ENCODE measurements around the gene ACACB.
A peak's percentile ranks its signal among the peaks of the same experiment; 100 is the strongest.

ACACB gene

DNA sequence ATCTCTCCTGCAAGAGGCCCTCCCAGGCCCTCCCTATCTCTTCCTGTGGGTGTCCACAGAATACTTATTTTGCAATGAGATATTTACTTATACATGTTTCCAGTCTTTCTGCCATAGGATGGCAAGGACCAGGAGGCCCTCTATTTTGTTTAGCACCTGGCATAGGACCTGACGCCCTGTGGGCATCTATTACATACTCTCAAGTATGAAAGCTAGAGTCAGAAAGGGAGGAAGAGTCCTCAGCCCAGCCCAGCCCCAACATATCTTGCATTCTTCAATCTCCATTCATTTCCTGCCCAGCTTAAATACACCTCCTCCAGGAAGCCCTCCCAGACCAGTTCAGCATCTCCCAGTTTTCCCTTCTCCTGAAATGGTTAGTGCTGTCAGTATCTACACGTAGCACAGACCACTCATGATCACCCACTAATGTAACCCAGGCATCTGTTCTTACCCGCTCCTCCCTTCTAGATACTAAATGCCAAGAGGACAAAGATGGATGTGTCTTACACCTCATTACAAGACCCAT lies 185.3 kb downstream of the ACACB start:
- DNase-seq: no peak

GRCh38 chr12:109302358-109302757 lies 186.0 kb downstream of the ACACB start:
- DNase-seq: no peak
- no peaks in the 10 kb centered on the region for H3K36me3 ChIP-seq (ENCODE audit: control insufficient read depth, insufficient read depth, low read length)
- H3K27me3 ChIP-seq (replicated peaks; ENCODE audit: control insufficient read depth, insufficient read depth, low read length, poor library complexity, severe bottlenecking): peaks cover 12% of the 10 kb centered on the region
- H3K27ac ChIP-seq (ENCODE audit: insufficient read depth, low read length, poor library complexity, severe bottlenecking): no peak overlapping the region
- H3K9me3 ChIP-seq (ENCODE audit: control insufficient read depth, low read length): no peaks in the 10 kb centered on the region
- H3K4me1 ChIP-seq (ENCODE audit: control insufficient read depth, insufficient read depth, low read length, poor library complexity, severe bottlenecking): no peaks in the 10 kb centered on the region
- no peak overlapping the region for H3K4me3 ChIP-seq (ENCODE audit: insufficient read depth, low read depth, low read length, poor library complexity, severe bottlenecking)

More for the DNA sequence above, 185.3 kb downstream of the ACACB start:
- Histone ChIP-seq H3K27ac (ENCODE audit: insufficient read depth, low read length, poor library complexity, severe bottlenecking) (no peak overlapping the region), H3K27me3 (replicated peaks; ENCODE audit: control insufficient read depth, insufficient read depth, low read length, poor library complexity, severe bottlenecking) (peaks cover 7% of the 10 kb centered on the region), H3K4me3 (ENCODE audit: insufficient read depth, low read depth, low read length, poor library complexity, severe bottlenecking) (no peak overlapping the region), H3K9me3 (ENCODE audit: control insufficient read depth, low read length) (no peaks in the 10 kb centered on the region), H3K4me1 (ENCODE audit: control insufficient read depth, insufficient read depth, low read length, poor library complexity, severe bottlenecking) (no peaks in the 10 kb centered on the region), H3K36me3 (ENCODE audit: control insufficient read depth, insufficient read depth, low read length) (no peaks in the 10 kb centered on the region)

DNA sequence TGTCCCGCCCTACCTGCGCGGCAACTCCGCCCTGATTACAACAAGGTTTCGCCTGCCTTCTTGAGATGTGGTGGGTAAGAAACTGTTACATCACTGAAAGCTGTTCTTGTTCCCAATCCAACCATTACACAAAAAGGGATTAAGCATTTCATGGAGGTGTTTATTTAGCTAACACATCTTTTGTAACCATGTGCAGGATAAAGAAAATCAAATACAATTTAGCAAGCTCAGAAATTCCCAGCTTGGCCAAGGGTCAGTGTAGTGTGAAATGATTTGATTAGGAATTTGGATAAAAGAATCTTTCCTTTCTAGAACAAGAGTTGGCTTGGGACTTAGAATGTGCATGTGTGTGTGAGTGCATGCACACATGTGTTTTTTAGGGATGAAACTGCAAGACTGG lies 186.4 kb downstream of the ACACB start:
- no peak overlapping the region for H3K4me3 ChIP-seq (ENCODE audit: insufficient read depth, low read depth, low read length, poor library complexity, severe bottlenecking)
- no peak overlapping the region for H3K27ac ChIP-seq (ENCODE audit: insufficient read depth, low read length, poor library complexity, severe bottlenecking)
- no peaks in the 10 kb centered on the region for H3K36me3 ChIP-seq (ENCODE audit: control insufficient read depth, insufficient read depth, low read length)
- H3K9me3 ChIP-seq (ENCODE audit: control insufficient read depth, low read length): no peaks in the 10 kb centered on the region
- DNase-seq: no peak
- H3K4me1 ChIP-seq (ENCODE audit: control insufficient read depth, insufficient read depth, low read length, poor library complexity, severe bottlenecking): no peaks in the 10 kb centered on the region
- H3K27me3 ChIP-seq (replicated peaks; ENCODE audit: control insufficient read depth, insufficient read depth, low read length, poor library complexity, severe bottlenecking): peaks cover 12% of the 10 kb centered on the region

DNA sequence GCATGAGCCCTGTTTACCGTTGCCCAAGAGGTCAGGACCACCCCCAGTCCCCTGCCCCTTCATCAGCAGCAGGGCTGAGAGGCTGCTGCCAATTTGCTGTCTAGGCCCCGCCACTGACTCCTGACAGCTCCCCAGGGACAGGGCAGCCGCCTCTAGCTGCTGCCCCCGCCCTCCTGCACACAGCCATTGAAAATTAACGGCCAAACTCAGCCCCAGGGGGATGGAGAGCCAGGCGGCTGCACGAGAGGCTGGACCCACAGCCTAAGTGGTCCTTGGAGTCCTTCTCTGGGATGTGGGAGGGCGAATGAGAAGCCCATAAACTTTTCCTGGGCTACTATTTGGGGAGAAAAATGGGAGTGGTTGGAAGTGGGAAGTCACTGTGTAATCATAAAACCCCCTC lies 188.1 kb downstream of the ACACB start:
- H3K36me3 ChIP-seq (ENCODE audit: control insufficient read depth, insufficient read depth, low read length): no peaks in the 10 kb centered on the region

DNA sequence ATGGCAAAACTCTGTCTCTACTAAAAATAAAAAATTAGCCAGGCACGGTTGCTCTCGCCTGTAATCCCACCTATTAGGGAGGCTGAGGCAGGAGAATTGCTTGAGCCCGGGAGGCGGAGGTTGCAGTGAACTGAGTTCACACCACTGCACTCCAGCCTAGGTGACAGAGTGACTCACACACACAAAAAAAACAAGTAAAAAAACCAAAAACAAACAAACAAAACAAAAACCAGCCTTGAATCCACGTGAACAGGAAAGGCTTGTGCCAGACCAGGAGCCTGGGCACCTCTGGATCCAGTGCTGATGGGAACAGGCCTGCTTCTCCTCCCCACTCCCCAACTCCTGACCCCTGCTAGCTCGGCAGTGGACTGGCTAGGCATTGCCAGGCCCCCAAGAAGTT lies 189.2 kb downstream of the ACACB start:
- Histone ChIP-seq H3K4me1 (ENCODE audit: control insufficient read depth, insufficient read depth, low read length, poor library complexity, severe bottlenecking) (peaks cover 5% of the 10 kb centered on the region), H3K27me3 (replicated peaks; ENCODE audit: control insufficient read depth, insufficient read depth, low read length, poor library complexity, severe bottlenecking) (peaks cover 17% of the 10 kb centered on the region), H3K36me3 (ENCODE audit: control insufficient read depth, insufficient read depth, low read length) (no peaks in the 10 kb centered on the region), H3K9me3 (ENCODE audit: control insufficient read depth, low read length) (no peaks in the 10 kb centered on the region), H3K4me3 (ENCODE audit: insufficient read depth, low read depth, low read length, poor library complexity, severe bottlenecking) (no peak overlapping the region), H3K27ac (ENCODE audit: insufficient read depth, low read length, poor library complexity, severe bottlenecking) (no peak overlapping the region)
- no peak for DNase-seq

More for the DNA sequence above, 188.1 kb downstream of the ACACB start:
- peaks cover 5% of the 10 kb centered on the region for H3K4me1 ChIP-seq (ENCODE audit: control insufficient read depth, insufficient read depth, low read length, poor library complexity, severe bottlenecking)
- no peaks in the 10 kb centered on the region for H3K9me3 ChIP-seq (ENCODE audit: control insufficient read depth, low read length)
- H3K27ac ChIP-seq (ENCODE audit: insufficient read depth, low read length, poor library complexity, severe bottlenecking): no peak overlapping the region
- no peak for DNase-seq
- H3K27me3 ChIP-seq (replicated peaks; ENCODE audit: control insufficient read depth, insufficient read depth, low read length, poor library complexity, severe bottlenecking): peaks cover 17% of the 10 kb centered on the region
- H3K4me3 ChIP-seq (ENCODE audit: insufficient read depth, low read depth, low read length, poor library complexity, severe bottlenecking): no peak overlapping the region

- H3K9me3 ChIP-seq (ENCODE audit: control insufficient read depth, low read length): no peaks in the 10 kb centered on the region
- H3K4me1 ChIP-seq (ENCODE audit: control insufficient read depth, insufficient read depth, low read length, poor library complexity, severe bottlenecking): peaks cover 5% of the 10 kb centered on the region
- no peak overlapping the region for H3K4me3 ChIP-seq (ENCODE audit: insufficient read depth, low read depth, low read length, poor library complexity, severe bottlenecking)
- H3K27me3 ChIP-seq (replicated peaks; ENCODE audit: control insufficient read depth, insufficient read depth, low read length, poor library complexity, severe bottlenecking): peaks cover 17% of the 10 kb centered on the region
- no peak overlapping the region for H3K27ac ChIP-seq (ENCODE audit: insufficient read depth, low read length, poor library complexity, severe bottlenecking)
- no peaks in the 10 kb centered on the region for H3K36me3 ChIP-seq (ENCODE audit: control insufficient read depth, insufficient read depth, low read length)
- no peak for DNase-seq
These were observed 190.7 kb downstream of the ACACB start for GRCh38 chr12:109307051-109307450.

DNA sequence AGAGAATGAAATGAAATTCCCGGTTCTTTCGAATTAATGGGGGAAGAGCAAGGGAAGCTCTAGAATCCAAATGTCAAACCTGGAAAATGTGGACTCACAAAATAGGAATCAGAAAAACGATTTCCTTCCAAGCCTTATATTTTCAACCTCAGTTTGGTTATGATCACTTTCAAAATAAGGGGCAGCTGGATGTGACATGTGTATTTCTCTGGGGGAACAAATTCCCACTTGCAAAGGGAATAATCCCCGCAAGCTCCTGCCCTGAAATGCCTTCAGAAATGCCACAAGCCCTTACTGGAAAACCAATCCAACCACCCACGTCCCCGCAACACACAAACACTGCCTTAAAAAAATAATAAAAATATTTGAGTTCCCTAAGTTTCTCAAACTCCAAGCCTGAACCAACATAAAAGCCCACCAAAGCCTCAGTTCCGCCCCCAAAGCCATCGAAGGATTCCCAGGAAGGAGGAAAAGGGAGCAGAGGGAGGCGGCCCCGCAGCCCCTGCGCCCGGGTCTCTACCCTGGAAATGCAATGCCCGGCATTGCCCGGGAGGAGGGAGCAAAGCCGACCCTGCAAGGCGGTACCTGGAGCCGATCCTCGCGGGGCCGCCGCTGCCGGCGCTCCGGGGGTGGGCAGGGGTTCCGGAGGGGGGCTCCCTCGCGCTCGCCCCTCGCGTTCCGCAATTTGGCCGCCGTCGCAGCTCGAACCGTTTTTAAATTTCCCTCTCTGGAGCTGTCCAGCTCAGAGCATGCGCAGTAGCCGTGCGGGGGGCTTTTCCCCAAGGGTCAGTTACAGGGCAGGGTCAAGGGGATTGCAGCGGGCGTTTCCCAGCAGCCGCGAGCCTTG lies 192.4 kb downstream of the ACACB start, which contains the start of gene FOXN4:
TSS of gene FOXN4 (minus strand) at position 751 of the 847 bp plus-strand sequence. CDS start 963 bp downstream, outside the sequence.
- no peak within 1 kb of the TSS for H3K27ac ChIP-seq (ENCODE audit: insufficient read depth, low read length, poor library complexity, severe bottlenecking)
- DNase-seq: no peak
- peaks cover 5% of the 10 kb centered on the region for H3K4me1 ChIP-seq (ENCODE audit: control insufficient read depth, insufficient read depth, low read length, poor library complexity, severe bottlenecking)
- H3K4me3 ChIP-seq (ENCODE audit: insufficient read depth, low read depth, low read length, poor library complexity, severe bottlenecking): peak within 1 kb of the TSS; percentile 45
- no peaks in the 10 kb centered on the region for H3K9me3 ChIP-seq (ENCODE audit: control insufficient read depth, low read length)
- H3K36me3 ChIP-seq (ENCODE audit: control insufficient read depth, insufficient read depth, low read length): no peaks in the 10 kb centered on the region
- H3K27me3 ChIP-seq (replicated peaks; ENCODE audit: control insufficient read depth, insufficient read depth, low read length, poor library complexity, severe bottlenecking): peaks cover 17% of the 10 kb centered on the region

DNA sequence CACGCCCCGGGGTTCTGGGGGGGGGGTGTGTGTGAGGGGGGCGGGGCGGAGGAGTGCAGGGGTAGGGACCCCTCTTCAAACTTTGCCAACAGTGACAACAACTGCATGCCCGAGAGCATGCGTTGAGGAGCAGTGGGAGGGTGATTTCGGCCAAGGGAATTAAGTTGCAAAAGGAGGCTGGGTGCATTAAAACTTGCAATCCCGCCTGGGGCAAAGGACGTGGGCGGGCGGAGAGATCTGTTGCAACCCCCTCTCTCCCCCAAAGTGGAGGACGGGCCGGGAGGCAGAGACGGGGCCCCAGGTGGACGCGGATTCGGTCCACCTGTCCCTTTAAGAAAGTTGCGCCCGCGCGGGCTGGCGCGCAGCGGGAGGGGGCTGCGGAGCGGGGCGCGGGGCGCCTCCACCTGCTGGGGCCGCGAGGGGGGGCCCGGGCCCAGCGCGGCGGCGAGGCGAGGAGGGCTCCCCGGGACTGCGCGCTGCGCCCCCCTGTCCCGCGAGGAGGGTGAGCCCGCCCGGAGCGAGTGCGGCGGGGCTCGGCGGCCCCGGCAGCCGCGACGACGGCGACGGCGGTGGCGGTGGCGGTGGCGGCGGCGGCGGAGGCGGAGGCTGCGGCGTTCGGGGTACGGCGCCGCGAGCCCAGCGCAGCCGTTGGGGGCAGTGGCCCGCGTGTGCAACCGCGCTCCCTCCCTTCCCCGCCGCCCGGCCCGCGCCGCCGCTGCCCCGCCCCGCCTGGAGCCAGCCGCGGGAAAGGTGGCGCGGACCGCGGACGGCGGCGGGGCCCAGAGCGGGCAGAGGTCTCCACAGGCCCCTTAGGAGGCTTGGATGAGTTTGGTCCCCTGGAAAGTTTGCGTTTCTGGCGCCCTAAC lies 193.2 kb downstream of the ACACB start:
- Histone ChIP-seq H3K27me3 (replicated peaks; ENCODE audit: control insufficient read depth, insufficient read depth, low read length, poor library complexity, severe bottlenecking) (peaks cover 17% of the 10 kb centered on the region), H3K27ac (ENCODE audit: insufficient read depth, low read length, poor library complexity, severe bottlenecking) (no peak overlapping the region), H3K36me3 (ENCODE audit: control insufficient read depth, insufficient read depth, low read length) (no peaks in the 10 kb centered on the region), H3K4me3 (ENCODE audit: insufficient read depth, low read depth, low read length, poor library complexity, severe bottlenecking) (peak overlapping the region; percentile 45), H3K9me3 (ENCODE audit: control insufficient read depth, low read length) (no peaks in the 10 kb centered on the region), H3K4me1 (ENCODE audit: control insufficient read depth, insufficient read depth, low read length, poor library complexity, severe bottlenecking) (peaks cover 5% of the 10 kb centered on the region)
- no peak for DNase-seq

DNA sequence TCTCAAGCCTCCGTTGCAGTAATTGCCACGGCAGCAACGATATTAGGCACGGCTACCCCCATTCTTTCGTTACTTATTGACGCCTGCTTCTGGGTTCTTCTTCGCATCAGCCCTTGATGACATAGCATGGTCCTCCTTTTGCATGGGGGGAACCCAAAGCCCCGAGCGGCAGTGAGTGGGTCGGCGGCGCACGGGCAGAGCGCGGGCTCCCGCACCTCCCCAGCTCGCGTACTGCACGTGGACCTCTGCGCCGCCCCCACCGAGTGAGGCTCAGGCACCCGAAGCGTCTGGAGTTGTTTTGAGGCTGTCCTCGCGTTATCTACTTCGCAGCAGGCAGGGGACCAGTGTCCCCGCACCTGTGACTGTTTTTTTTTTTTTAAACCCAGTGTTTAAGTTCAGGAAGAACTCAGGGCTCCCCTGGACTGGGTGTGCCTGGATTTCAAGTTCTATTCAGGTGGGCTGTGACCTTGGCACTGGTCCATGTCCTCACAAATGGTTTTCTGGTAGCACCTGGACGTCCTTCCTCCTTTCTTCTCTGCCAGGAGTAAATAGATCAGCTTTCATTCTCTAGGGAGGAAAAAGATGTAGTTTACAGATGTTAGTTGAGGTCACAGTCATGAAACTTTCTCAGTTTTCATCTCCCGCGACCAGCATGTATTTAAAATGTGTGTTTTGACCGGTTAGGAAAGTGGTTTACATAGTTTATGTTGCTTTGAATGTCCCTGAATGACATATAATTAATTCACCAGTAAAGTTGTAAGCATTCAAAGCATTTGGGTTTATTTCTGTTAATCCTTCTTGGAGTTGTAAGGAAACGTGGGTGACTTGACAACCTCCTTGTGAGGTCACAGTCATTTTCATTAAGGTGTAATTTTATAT lies 194.1 kb downstream of the ACACB start:
- no peak for DNase-seq
- Histone ChIP-seq H3K4me1 (ENCODE audit: control insufficient read depth, insufficient read depth, low read length, poor library complexity, severe bottlenecking) (peaks cover 5% of the 10 kb centered on the region), H3K4me3 (ENCODE audit: insufficient read depth, low read depth, low read length, poor library complexity, severe bottlenecking) (peak overlapping the region; percentile 41), H3K9me3 (ENCODE audit: control insufficient read depth, low read length) (no peaks in the 10 kb centered on the region), H3K27me3 (replicated peaks; ENCODE audit: control insufficient read depth, insufficient read depth, low read length, poor library complexity, severe bottlenecking) (peaks cover 17% of the 10 kb centered on the region), H3K36me3 (ENCODE audit: control insufficient read depth, insufficient read depth, low read length) (no peaks in the 10 kb centered on the region), H3K27ac (ENCODE audit: insufficient read depth, low read length, poor library complexity, severe bottlenecking) (no peak overlapping the region)
